GM19372 (cell line): ENCODE results near the gene CHST11.
"Not testable (repeated sequence)": the region's sequence is repeated elsewhere in the genome, so short reads cannot be mapped to it uniquely, and the experiment has no call there.

Experiments
- ATAC-seq: cut with Tn5 transposase; IDR thresholded peaks from one replicate; pipeline ENCODE4 v1.9.1; 2021; ENCODE audit warnings: mild to moderate bottlenecking, low read depth, moderate library complexity; ENCODE audit not compliant: unreplicated experiment

CHST11 gene

GRCh38 chr12:104519190-104520019 lies 62.7 kb downstream of the CHST11 start:
- no peak for ATAC-seq

- no peak for ATAC-seq
Measured at GRCh38 chr12:104520242-104520900, 63.6 kb downstream of the CHST11 start.

GRCh38 chr12:104521731-104522130 lies 65.0 kb downstream of the CHST11 start:
- ATAC-seq, result no peak

- no peak for ATAC-seq
Measured at GRCh38 chr12:104522985-104523722, 66.4 kb downstream of the CHST11 start.

- no peak for ATAC-seq
Measured at GRCh38 chr12:104524034-104524832, 67.5 kb downstream of the CHST11 start.

GRCh38 chr12:104526320-104526719 lies 69.6 kb downstream of the CHST11 start:
- no peak for ATAC-seq

- ATAC-seq, result no peak
Measured at GRCh38 chr12:104526751-104527150, 70.0 kb downstream of the CHST11 start.

- not testable (repeated sequence) for ATAC-seq
Measured at GRCh38 chr12:104527653-104528052, 70.9 kb downstream of the CHST11 start.

GRCh38 chr12:104529130-104529874 lies 72.6 kb downstream of the CHST11 start:
- ATAC-seq, result no peak

GRCh38 chr12:104532636-104533035 lies 75.9 kb downstream of the CHST11 start:
- ATAC-seq, result no peak

GRCh38 chr12:104533134-104533533 lies 76.4 kb downstream of the CHST11 start:
- no peak for ATAC-seq

- no peak for ATAC-seq
Measured at GRCh38 chr12:104534162-104534856, 77.6 kb downstream of the CHST11 start.

- no peak for ATAC-seq
Measured at GRCh38 chr12:104534857-104535248, 78.1 kb downstream of the CHST11 start.

GRCh38 chr12:104535369-104535768 lies 78.6 kb downstream of the CHST11 start:
- ATAC-seq, result no peak

GRCh38 chr12:104536841-104537240 lies 80.1 kb downstream of the CHST11 start:
- no peak for ATAC-seq

- no peak for ATAC-seq
Measured at GRCh38 chr12:104538056-104538455, 81.3 kb downstream of the CHST11 start.

GRCh38 chr12:104538891-104539462 lies 82.2 kb downstream of the CHST11 start:
- ATAC-seq, result no peak

- no peak for ATAC-seq
Measured at GRCh38 chr12:104544836-104545235, 88.1 kb downstream of the CHST11 start.

- ATAC-seq, result no peak
Measured at GRCh38 chr12:104546575-104546974, 89.8 kb downstream of the CHST11 start.
